ENCODE results near the gene KRTAP4-5.
"Not testable (repeated sequence)": the region's sequence is repeated elsewhere in the genome, so short reads cannot be mapped to it uniquely, and the experiment has no call there.

DNA sequence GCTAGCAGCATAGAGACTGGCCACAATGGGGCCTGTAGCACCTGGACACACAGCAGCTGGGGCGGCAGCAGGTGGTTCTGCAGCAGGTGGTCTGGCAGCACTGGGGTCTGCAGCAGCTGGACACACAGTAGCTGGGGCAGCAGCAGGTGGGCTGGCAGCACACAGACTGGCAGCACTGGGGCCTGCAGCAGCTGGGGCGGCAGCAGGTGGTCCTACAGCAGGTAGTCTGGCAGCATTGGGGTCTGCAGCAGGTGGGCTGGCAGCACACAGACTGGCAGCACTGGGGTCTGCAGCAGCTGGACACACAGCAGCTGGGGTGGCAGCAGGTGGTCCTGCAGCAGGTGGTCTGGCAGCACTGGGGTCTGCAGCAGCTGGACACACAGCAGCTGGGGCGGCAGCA, 10.6 kb upstream of the KRTAP4-5 start:
- TF ChIP-seq, protein P1, sequence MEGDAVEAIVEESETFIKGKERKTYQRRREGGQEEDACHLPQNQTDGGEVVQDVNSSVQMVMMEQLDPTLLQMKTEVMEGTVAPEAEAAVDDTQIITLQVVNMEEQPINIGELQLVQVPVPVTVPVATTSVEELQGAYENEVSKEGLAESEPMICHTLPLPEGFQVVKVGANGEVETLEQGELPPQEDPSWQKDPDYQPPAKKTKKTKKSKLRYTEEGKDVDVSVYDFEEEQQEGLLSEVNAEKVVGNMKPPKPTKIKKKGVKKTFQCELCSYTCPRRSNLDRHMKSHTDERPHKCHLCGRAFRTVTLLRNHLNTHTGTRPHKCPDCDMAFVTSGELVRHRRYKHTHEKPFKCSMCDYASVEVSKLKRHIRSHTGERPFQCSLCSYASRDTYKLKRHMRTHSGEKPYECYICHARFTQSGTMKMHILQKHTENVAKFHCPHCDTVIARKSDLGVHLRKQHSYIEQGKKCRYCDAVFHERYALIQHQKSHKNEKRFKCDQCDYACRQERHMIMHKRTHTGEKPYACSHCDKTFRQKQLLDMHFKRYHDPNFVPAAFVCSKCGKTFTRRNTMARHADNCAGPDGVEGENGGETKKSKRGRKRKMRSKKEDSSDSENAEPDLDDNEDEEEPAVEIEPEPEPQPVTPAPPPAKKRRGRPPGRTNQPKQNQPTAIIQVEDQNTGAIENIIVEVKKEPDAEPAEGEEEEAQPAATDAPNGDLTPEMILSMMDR (CRISPR knock-in tag; IDR thresholded peaks at IDR 0.05) = not testable (repeated sequence)
- not testable (repeated sequence) for TF ChIP-seq NR3C1 (CRISPR knock-in tag; IDR thresholded peaks at IDR 0.05); TOPORS (CRISPR knock-in tag; IDR thresholded peaks at IDR 0.05); MXD4 (CRISPR knock-in tag; IDR thresholded peaks at IDR 0.05); RBFOX2 (IDR thresholded peaks at IDR 0.05; ENCODE audit: low read depth, low read length); NR2C2 (CRISPR knock-in tag; IDR thresholded peaks at IDR 0.05; ENCODE audit: borderline replicate concordance); GABPA (IDR thresholded peaks at IDR 0.05; ENCODE audit: low read depth, low read length); GABPA (CRISPR knock-in tag; IDR thresholded peaks at IDR 0.05; ENCODE audit: low read depth); TCF7 (IDR thresholded peaks at IDR 0.05; ENCODE audit: low read depth); DNMT1 (CRISPR knock-in tag; IDR thresholded peaks at IDR 0.05)
- TF ChIP-seq, protein P2, sequence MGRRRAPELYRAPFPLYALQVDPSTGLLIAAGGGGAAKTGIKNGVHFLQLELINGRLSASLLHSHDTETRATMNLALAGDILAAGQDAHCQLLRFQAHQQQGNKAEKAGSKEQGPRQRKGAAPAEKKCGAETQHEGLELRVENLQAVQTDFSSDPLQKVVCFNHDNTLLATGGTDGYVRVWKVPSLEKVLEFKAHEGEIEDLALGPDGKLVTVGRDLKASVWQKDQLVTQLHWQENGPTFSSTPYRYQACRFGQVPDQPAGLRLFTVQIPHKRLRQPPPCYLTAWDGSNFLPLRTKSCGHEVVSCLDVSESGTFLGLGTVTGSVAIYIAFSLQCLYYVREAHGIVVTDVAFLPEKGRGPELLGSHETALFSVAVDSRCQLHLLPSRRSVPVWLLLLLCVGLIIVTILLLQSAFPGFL (CRISPR knock-in tag; IDR thresholded peaks at IDR 0.05) = not testable (repeated sequence)
- TF ChIP-seq, protein P3, sequence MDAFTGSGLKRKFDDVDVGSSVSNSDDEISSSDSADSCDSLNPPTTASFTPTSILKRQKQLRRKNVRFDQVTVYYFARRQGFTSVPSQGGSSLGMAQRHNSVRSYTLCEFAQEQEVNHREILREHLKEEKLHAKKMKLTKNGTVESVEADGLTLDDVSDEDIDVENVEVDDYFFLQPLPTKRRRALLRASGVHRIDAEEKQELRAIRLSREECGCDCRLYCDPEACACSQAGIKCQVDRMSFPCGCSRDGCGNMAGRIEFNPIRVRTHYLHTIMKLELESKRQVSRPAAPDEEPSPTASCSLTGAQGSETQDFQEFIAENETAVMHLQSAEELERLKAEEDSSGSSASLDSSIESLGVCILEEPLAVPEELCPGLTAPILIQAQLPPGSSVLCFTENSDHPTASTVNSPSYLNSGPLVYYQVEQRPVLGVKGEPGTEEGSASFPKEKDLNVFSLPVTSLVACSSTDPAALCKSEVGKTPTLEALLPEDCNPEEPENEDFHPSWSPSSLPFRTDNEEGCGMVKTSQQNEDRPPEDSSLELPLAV (CRISPR knock-in tag; conservative IDR thresholded peaks at IDR 0.05; ENCODE audit: low read depth) = not testable (repeated sequence)
- TF ChIP-seq, protein P4, sequence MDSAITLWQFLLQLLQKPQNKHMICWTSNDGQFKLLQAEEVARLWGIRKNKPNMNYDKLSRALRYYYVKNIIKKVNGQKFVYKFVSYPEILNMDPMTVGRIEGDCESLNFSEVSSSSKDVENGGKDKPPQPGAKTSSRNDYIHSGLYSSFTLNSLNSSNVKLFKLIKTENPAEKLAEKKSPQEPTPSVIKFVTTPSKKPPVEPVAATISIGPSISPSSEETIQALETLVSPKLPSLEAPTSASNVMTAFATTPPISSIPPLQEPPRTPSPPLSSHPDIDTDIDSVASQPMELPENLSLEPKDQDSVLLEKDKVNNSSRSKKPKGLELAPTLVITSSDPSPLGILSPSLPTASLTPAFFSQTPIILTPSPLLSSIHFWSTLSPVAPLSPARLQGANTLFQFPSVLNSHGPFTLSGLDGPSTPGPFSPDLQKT (CRISPR knock-in tag; IDR thresholded peaks at IDR 0.05; ENCODE audit: borderline replicate concordance) = not testable (repeated sequence)

Data from HepG2 (cell line).